T1000 (cell line): Measurements from ENCODE around the gene ALDH3A1.

ENCODE experiments used
- DNase-seq: peaks from one replicate; lab custom pipeline; 2025; ENCODE audit warnings: mixed read lengths; lab: John Stamatoyannopoulos, UW

Gene ALDH3A1

GRCh38 chr17:19740933-19741332 lies 7.2 kb downstream of the ALDH3A1 start:
- DNase-seq = no peak

GRCh38 chr17:19739241-19740201 lies 8.6 kb downstream of the ALDH3A1 start:
- DNase-seq = no peak

- no peak for DNase-seq
These were observed 9.3 kb downstream of the ALDH3A1 start for GRCh38 chr17:19738757-19739156.

- DNase-seq = no peak
These were observed 10.0 kb downstream of the ALDH3A1 start for GRCh38 chr17:19738073-19738449.

GRCh38 chr17:19737305-19738072 lies 10.6 kb downstream of the ALDH3A1 start:
- no peak for DNase-seq

GRCh38 chr17:19736071-19736470 lies 12.0 kb downstream of the ALDH3A1 start:
- no peak for DNase-seq

- DNase-seq = no peak
These were observed 14.1 kb downstream of the ALDH3A1 start for GRCh38 chr17:19733953-19734526.

GRCh38 chr17:19731626-19732025 lies 16.5 kb downstream of the ALDH3A1 start:
- DNase-seq = no peak

- no peak for DNase-seq
These were observed 17.3 kb downstream of the ALDH3A1 start for GRCh38 chr17:19730843-19731242.

- no peak for DNase-seq
These were observed 18.2 kb downstream of the ALDH3A1 start for GRCh38 chr17:19729900-19730299.

- no peak for DNase-seq
These were observed 20.0 kb downstream of the ALDH3A1 start for GRCh38 chr17:19728084-19728495.

GRCh38 chr17:19727501-19728078 lies 20.5 kb downstream of the ALDH3A1 start:
- no peak for DNase-seq

- no peak for DNase-seq
These were observed 21.3 kb downstream of the ALDH3A1 start for GRCh38 chr17:19726631-19727376.

GRCh38 chr17:19725486-19725885 lies 22.6 kb downstream of the ALDH3A1 start:
- DNase-seq = no peak

GRCh38 chr17:19724501-19725420 lies 23.3 kb downstream of the ALDH3A1 start:
- DNase-seq = no peak

GRCh38 chr17:19723964-19724363 lies 24.1 kb downstream of the ALDH3A1 start:
- DNase-seq = no peak

GRCh38 chr17:19720631-19721426 lies 27.3 kb downstream of the ALDH3A1 start:
- DNase-seq = no peak

- no peak for DNase-seq
These were observed 28.0 kb downstream of the ALDH3A1 start for GRCh38 chr17:19720210-19720475.

- no peak for DNase-seq
These were observed 28.5 kb downstream of the ALDH3A1 start for GRCh38 chr17:19719355-19720209.
